ENCODE results near the gene MSANTD2.
A peak's percentile ranks its signal among the peaks of the same experiment; 100 is the strongest.

Gene MSANTD2

DNA sequence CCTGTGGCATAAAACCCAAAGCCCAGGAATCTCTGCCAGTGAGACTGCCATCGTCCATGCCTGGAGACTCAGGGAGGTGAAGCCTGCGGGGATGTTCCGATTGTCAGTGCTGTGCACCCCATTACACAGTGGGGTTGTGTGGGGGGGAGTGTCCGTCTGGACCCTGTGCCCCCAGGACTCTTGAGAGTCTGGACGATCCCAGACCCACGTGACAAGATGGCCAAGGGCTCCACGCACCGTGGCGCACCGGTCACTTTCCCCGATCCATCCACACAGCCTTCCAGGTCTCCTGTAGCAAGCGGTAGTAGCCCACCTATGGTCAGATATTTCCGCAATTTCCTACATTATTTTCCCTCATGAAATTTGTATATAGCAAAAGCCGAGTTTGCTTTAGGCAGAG lies 81.4 kb downstream of the MSANTD2 start:
- H3K36me3 ChIP-seq (ENCODE audit: insufficient read depth, low read length), result no peaks in the 10 kb centered on the region
- H3K4me1 ChIP-seq (ENCODE audit: control insufficient read depth, insufficient read depth, low read length), result peaks cover 10% of the 10 kb centered on the region
- H3K4me2 ChIP-seq (ENCODE audit: low read length), result peak overlapping the region; percentile 90
- H3K27me3 ChIP-seq (ENCODE audit: control insufficient read depth, insufficient read depth, low read length), result peaks cover 81% of the 10 kb centered on the region
- H3K4me3 ChIP-seq (ENCODE audit: low read length), result no peak overlapping the region
- H3K9ac ChIP-seq (ENCODE audit: low read depth, low read length), result no peak overlapping the region
- H3K9me3 ChIP-seq (replicated peaks; ENCODE audit: low read length), result no peaks in the 10 kb centered on the region

DNA sequence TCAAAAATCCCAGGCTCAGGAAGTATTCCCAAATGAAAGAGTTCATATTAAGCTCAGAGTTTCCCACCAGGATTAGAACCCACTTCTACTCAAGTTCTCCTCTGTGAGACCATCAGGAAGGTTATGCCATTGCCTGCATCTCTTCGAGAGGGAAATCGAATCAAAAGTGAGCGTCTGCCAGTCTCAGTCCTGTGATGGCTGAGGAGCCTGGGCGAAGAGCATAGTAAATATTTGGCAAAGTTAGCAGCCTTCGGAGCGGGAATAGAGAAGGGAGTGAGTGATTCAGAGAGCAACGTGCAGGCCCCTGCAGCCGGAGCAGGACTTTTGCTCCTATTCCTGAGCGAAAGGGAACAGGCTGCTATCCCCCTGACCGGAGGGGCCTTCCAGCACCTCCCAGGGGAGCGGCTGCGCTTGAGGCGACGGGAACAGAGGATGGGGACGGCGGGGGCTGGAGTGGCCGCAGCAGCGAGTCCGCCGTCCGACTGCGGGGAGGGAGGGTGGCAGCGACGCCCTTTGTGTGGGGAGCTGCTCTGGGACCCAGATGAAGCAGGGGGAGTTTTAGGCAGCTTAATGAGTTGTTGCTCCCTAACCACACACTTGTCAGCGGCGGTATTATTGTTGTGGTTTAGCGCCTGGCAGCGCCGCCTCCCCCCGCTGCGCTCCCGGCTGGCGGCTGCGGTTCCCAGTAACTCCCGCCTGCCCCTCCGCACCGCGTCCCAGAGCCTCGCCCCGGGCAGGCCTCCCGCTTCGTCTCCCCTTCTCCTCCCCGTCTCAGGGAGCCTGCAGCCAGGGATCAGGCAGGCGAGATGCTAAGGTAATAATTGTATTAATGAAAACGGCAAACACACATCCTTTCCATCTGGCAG lies 82.2 kb downstream of the MSANTD2 start:
- Histone ChIP-seq H3K4me3 (ENCODE audit: low read length) (peak overlapping the region; percentile 71), H3K4me1 (ENCODE audit: control insufficient read depth, insufficient read depth, low read length) (peaks cover 10% of the 10 kb centered on the region), H3K27me3 (ENCODE audit: control insufficient read depth, insufficient read depth, low read length) (peaks cover 75% of the 10 kb centered on the region), H3K36me3 (ENCODE audit: insufficient read depth, low read length) (no peaks in the 10 kb centered on the region), H3K9me3 (replicated peaks; ENCODE audit: low read length) (no peaks in the 10 kb centered on the region), H3K9ac (ENCODE audit: low read depth, low read length) (peak overlapping the region; percentile 31), H3K4me2 (ENCODE audit: low read length) (peak overlapping the region; percentile 90)

DNA sequence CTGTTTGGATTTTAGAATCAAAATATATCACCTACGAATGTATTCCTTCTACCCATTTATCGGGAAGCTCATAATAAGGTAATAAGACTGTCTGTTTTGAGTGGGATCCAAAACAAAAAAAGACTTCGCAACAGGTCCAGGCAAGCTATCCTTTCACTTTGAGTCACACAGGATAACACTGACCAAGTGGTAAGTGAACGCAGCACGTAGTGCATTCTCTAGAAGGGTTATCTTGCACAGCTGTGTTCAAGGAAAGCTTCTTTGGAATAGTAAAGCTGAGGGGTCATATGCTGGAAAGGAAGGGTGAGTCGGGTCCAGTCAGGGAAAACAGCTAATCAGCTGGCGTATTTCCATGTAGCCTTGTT lies 82.8 kb downstream of the MSANTD2 start:
- Histone ChIP-seq H3K9ac (ENCODE audit: low read depth, low read length) (no peak overlapping the region), H3K36me3 (ENCODE audit: insufficient read depth, low read length) (no peaks in the 10 kb centered on the region), H3K27me3 (ENCODE audit: control insufficient read depth, insufficient read depth, low read length) (peaks cover 72% of the 10 kb centered on the region), H3K4me2 (ENCODE audit: low read length) (peak overlapping the region; percentile 90), H3K9me3 (replicated peaks; ENCODE audit: low read length) (no peaks in the 10 kb centered on the region), H3K4me1 (ENCODE audit: control insufficient read depth, insufficient read depth, low read length) (peaks cover 10% of the 10 kb centered on the region), H3K4me3 (ENCODE audit: low read length) (peak overlapping the region; percentile 71)

DNA sequence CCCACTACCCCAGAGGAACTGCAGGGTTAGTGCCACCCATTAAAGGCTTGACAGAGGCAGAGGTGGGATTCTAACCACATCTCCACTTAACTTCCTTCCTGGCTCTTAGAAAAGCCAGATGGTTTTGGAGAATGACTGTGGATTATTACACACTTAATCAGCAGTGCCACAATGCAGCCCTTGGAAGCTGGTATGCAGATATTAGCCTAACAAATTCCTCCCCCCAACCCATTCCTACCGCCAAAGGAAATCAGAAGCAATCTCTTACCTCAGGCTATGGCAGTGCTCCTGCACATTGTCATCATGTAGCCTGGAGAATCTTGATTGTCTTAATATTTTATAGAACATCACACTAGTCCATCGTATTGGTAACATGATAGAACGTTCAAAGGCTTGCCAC lies 83.6 kb downstream of the MSANTD2 start:
- H3K4me1 ChIP-seq (ENCODE audit: control insufficient read depth, insufficient read depth, low read length), result peaks cover 10% of the 10 kb centered on the region
- H3K4me2 ChIP-seq (ENCODE audit: low read length), result no peak overlapping the region
- no peak overlapping the region for H3K9ac ChIP-seq (ENCODE audit: low read depth, low read length)
- no peaks in the 10 kb centered on the region for H3K36me3 ChIP-seq (ENCODE audit: insufficient read depth, low read length)
- no peak overlapping the region for H3K4me3 ChIP-seq (ENCODE audit: low read length)
- H3K9me3 ChIP-seq (replicated peaks; ENCODE audit: low read length), result no peaks in the 10 kb centered on the region
- H3K27me3 ChIP-seq (ENCODE audit: control insufficient read depth, insufficient read depth, low read length), result peaks cover 67% of the 10 kb centered on the region
